Skeletal muscle cell (primary cell): ENCODE data around the gene ALDH3B2.
"Not testable (repeated sequence)": the region's sequence is repeated elsewhere in the genome, so short reads cannot be mapped to it uniquely, and the experiment has no call there.

Experiments used
- DNase-seq: peaks from one replicate; pipeline ENCODE4 v3.0.0-alpha.2; 2010; ENCODE audit warnings: low read depth
- H3K4me3 ChIP-seq: 2 replicates; pipeline ENCODE4 v1.5.1; 2011; ENCODE audit warnings: low read depth, mild to moderate bottlenecking, control low read depth, low read length, moderate library complexity

The ALDH3B2 gene

DNA sequence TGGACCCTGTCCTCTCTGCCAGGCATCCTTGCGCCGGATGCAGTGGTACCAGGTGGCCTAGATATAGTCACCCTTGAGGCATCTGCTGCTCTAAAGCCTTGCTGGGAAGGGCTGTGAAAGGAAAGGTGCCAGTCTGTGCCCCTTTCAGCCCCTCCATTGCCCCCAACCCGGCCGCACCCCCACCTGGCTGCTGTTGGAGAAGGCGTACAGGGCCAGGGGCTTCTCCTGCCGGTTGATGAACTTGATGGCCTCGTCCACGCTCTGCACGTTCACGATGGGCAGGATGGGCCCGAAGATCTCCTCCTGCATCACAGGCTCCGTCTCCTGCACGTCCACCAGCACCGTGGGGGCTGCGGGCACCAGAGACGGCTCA lies 10.2 kb downstream of the ALDH3B2 start:
- DNase-seq = no peak
- H3K4me3 ChIP-seq = no peak overlapping the region

DNA sequence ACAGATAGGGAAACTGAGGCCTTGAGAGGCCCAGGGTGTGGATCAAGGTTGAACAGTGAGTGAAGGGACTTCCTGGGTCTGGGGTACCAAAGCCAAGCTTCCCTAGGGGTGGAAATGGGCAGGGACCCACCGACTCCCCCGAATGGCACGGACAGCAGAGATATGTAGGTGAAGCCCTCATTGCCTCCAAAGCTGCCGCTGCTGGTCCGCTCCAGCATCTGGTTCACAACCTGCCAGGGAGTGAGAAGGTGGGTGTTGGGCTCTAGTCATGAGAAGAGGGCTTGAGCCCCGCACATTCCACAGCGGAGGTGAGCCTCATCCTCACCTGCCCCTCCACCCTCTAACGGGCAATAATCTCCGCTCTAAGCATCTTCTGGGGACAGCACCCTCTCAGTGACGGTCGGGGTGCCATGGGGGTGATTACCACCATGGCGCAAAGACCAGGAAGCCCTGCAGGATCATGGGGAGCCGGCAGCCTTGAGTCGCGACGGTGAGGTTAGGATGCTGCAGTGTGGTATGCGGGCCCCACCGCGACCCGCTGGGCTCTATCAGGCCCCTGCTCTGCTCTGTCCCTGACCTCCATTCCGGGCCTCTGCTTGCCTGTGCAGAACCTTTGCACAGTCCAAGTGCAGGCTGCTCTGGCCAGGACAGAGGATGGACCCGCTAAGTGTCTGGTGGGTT lies 10.8 kb downstream of the ALDH3B2 start:
- no peak for DNase-seq
- H3K4me3 ChIP-seq = no peak overlapping the region

DNA sequence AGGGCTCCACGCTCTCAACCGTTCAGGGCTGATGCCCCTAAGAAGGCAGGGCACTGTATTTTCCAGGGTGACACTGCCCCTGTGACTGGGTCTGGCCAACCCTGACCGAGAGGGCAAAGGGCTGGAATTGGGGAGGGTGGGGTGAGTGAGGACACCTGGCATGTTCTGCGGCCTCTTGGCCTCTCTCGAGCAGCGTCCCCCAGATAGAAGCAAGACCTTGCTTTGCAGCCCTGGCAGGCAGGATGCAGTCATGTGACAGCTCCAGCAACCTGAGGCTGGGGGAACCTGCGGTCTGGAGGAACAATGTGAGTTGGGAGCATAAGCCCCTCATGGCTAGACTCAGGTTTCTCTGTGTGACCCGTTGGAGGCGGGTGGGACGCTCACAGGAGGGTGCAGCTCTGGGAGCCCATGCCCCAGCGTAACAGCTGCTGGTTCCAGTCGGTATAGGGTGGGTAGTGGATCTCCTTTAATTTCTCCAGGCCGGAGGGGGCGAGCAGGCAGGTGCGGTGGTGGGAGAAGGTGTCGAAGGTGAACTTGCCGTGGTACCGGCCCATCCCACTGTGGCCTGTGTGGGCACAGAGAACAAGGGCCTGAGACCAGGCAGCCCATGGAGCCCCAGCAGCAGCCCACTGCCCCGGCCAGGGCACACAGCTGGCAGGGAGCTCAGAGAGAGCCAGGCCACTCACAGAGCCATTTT lies 11.4 kb downstream of the ALDH3B2 start:
- DNase-seq = no peak
- no peak overlapping the region for H3K4me3 ChIP-seq

DNA sequence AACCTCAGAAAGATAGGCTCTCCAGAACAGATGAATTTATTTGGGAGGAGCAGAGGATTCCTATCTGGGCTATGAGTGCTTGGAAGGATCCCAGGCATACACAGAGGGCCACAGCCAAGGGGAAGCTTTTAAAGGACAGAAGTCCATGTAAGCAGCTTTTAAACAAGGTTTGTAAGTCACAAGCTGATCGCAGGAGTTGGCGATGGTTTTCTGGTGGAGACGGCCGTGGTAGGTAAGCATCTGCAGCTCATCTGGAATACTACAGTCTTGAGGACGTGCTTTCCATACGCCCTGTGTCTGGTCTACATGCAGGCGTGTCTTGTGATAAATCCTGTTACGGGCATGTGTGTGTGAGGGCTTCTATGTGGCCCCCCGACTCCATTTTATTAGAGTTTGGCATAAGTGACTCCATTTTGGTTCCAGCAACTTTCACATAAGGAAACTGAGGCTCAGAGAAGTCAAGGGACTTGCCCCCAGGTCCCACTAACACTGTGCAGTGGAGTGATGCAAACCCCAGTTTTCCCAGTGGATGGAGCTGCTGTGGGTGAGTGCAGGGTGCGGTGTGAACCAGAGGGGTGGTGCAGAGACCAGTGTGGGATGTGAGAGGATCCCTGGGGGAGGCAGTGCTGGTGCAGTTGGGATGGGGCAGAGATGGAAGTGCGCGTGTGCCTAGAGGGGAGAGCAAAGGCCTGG lies 12.1 kb downstream of the ALDH3B2 start:
- no peak for DNase-seq
- H3K4me3 ChIP-seq = no peak overlapping the region

DNA sequence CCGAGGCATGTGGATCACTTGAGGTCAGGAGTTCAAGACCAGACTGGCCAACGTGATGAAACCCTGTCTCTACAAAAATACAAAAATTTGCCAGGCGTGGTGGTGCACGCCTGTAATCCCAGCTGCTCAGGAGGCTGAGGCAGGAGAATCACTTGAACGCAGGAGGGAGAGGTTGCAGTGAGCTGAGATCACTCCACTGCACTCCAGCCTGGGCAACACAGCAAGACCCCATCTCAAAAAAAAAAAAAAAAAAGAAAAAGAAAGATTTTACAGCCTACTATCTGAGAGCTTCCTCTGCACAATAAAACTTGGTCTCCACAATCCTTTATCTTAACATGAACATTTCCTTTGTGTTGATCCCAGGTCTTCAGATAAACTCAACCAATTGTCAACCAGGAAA lies 13.7 kb downstream of the ALDH3B2 start:
- DNase-seq, H3K4me3 ChIP-seq: not testable (repeated sequence)

DNA sequence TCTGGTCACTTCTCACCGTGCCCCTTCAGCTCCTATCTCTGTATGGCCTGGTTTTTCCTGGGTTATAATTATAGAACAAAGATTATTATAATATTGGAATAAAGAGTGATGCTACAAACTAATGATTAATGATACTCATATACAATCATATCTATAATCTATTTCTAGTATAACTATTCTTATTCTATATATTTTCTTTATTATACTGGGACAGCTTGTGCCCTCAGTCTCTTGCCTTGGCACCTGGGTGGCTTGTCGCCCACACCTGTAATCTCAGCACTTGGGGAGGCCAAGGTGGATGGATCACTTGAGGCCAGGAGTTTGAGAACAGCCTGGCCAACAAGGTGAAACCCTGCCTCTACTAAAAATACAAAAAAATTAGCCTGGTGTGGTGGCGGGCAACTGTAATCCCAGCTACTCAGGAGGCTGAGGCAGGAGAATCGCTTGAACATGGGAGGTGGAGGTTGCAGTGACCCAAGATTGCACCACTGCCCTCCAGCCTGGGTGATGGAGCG lies 14.7 kb downstream of the ALDH3B2 start:
- not testable (repeated sequence) for H3K4me3 ChIP-seq, DNase-seq

DNA sequence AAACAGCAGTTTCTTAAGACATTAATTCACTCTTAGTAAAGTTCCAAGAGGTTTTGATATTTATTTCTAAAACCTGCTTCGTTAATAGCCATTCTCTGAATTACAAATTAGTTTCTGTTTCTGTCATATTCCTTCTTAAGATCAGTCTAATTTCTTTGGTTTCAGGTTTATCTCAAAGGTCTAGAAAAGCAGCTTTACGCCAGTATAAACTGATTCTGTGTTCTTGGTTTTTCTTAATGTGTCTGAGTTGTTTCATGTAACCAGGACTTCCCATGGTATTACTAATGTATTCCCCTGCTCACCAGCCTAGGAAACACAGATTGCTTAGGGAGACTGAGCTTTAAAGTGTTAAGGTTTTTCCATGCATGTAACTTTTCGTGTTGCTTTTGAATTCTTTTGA lies 17.1 kb downstream of the ALDH3B2 start:
- H3K4me3 ChIP-seq = no peak overlapping the region
- DNase-seq = no peak

DNA sequence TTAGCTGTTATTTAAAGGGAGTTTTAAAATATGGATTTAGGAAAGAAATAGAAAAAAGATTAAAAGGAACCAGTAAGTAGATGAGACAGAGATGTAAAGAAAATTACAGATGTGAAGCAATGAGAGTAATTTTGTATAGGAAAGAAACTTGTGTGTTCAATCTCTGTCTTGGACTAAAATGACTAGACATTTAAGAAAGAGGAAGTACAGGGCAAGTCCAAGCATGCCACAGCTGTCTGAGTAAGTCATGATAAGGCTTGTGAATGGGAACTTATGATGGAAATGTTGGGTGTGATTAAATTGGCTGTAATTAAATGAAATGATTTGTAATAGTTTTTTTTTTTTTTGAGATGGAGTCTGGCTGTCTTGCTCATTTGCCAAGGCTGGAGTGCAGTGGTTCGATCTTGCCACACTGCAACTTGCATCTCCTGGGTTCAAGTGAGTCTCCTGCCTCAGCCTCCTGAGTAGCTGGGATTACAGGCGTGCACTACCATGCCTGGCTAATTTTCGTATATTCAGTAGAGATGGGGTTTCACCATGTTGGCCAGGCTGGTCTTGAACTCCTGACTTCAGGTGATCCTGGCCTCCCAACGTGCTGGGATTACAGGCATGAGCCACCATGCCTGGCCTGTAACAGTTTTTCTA lies 18.0 kb downstream of the ALDH3B2 start:
- DNase-seq = no peak
- H3K4me3 ChIP-seq = no peak overlapping the region

DNA sequence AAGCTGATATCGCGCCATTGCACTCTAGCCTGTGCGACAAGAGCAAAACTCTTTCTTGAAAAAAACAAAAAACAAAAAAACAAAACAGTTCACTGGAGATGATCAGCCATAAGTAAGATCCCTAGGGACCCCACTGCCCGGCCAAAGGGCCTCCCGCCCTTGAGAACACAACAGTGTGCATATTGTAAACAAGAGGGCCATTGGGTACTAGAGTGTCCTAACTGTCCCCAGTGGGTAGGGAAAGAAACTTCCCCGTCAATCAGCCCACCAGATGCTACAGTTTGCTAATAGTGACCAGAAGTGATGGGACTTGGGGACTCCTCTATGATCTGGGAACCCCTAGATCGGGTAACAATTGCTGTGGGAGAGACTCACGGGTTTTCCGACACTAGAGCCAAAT lies 20.2 kb downstream of the ALDH3B2 start:
- no peak overlapping the region for H3K4me3 ChIP-seq
- DNase-seq = no peak

DNA sequence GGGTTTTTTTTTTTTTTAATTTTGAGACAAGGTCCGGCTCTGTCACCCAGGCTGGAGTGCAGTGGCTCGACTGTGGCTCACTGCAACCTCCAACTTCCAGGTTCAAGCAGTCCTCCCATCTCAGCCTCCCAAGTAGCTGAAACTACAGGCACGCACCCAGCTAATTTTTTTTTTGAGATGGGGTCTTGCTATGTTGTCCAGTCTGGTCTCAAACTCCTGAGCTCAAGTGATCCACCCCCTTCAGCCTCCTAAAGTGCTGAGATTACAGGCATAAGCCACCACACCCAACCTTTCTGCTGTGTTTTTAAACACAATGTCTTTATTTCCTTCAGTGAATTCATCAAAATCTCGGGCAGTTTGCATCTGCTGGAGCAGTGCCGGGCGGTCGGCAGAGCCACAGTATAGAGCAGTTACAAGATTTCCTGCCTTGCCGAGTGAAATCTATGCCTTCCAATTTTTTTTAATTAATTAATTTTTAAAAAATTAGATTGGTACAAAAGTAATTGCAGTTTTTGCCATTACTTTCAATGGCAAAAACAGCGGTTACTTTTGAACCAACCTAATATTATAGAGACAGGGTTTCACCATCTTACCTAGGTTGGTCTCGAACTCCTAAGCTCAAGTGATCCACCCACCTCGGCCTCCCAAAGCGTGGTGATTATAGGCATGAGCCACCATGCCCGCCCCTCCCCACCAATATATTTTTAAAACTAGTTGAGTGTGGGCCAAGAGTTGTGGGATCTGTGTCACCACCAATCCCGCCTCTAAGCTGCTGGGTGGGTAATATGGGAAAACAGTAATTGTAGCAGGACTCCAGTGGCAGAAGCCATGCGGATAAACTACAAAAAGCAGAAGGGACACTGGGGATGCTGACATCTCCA lies 21.2 kb downstream of the ALDH3B2 start:
- DNase-seq = no peak

DNA sequence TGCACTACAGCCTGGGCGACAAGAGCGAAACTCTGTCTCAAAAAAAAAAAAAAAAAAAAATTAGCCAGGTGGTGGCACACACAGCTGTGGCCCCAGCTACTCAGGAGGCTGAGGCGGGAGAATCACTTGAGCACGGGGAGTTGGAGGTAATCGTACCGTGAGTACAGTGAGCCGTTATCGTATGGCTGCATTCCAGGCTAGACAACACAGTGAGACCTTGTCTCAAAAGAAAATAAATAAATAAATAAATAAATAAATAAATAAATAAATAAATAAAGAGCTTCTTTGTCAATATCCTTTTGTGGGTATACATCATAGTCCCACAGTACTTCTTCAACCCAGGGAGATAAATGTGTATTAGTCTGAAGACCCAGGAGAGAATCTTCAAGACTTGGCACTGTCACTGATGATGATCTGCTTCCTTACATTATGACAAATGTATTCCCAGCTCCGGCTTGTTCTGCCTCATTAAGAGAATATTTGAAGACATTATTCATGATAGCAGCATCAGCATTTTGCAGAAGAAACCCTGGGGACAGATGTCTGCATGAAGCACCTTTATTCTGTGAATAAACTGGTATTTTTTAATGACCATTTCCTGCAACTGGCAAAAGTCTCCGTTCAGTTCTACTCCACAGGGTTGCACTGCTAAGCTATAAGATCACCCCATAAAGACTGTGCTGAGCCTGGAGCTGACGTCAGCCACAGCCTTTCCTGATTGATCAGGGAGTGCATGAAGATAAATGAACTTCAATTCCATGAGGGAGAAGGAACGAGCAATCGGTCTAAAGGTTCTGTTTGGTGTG lies 22.2 kb downstream of the ALDH3B2 start:
- no peak overlapping the region for H3K4me3 ChIP-seq
- DNase-seq = no peak

More for the DNA sequence above, 21.2 kb downstream of the ALDH3B2 start:
- no peak overlapping the region for H3K4me3 ChIP-seq

DNA sequence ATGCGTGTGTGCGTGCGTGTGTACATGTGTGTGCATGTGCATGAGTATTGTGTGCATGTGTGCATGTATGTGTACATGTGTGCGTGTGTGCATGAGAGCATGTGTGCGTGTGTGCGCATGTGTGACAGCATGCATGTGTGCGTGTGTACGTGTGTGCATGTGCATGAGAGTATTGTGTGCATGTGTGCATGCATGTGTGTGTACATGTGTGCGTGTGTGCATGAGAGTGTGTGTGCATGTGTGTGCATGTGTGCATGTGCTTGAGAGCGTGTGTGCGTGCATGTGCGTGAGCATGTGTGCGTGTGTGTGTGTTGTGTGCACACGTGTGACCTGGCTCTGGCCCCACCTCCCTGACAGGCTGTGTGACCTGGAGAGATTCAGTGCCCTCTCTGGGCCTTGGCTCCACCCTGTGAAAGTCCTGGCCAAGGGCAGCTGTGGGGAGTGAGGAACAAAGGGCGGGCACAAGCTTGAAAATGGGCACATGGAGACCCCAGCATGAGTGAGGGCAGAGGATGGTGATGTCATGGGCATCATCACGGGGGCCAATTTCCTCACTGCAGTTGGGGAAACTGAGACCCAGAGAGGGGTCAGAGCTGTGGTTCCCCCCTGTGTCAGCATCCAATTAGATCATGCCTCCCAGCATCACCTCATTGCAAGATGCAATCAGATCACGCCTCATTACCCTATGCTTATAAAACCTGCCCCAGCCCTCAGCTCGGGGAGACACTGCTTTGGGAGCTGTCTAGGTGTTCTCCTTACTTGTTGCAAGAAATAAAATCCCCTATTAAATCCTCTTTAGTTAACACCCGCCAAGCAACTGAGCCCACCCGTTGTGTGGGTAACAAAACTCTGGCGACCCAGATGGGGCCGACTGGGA lies 24.6 kb downstream of the ALDH3B2 start:
- DNase-seq = no peak
- H3K4me3 ChIP-seq = no peak overlapping the region

DNA sequence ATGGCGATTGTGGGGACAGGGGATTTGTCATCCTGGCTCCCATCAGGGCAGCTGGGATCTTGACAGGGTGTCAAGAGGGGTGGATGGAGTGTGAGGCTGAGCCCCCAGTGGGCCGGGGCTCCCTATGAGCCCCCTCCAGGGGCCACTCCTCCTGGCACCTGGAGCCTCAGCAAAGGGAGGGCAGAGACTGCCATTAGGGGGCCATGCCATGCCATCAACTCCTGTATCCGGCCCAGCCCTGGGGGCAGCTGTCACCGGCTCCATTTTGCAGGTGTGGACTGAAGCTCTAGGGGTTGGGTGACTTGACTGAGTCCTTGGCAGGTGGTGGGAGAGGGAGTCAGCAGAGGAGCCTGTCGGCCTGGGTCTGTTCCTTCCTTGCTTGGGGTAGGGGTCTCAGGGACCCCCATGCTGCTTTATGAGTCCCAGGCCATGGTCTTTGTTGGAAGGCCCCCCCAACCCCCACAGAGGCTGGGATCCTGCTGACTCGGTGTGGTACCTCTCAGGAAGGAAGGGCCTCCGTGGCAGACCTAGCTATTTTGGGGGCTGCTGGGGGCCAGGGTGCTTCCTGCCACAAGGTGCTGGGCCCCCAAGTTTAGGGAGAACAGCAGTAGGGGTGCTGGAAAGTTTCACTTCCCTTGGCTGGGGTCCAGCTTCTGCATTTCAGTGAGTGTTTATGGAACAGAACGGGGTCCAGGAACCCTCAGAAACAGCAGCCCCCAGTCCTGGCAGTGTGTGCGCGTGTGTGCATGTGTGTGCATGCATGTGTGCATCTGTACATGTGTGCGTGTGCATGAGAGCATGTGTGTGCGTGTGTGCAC lies 25.4 kb downstream of the ALDH3B2 start:
- DNase-seq = no peak
- H3K4me3 ChIP-seq = no peak overlapping the region

DNA sequence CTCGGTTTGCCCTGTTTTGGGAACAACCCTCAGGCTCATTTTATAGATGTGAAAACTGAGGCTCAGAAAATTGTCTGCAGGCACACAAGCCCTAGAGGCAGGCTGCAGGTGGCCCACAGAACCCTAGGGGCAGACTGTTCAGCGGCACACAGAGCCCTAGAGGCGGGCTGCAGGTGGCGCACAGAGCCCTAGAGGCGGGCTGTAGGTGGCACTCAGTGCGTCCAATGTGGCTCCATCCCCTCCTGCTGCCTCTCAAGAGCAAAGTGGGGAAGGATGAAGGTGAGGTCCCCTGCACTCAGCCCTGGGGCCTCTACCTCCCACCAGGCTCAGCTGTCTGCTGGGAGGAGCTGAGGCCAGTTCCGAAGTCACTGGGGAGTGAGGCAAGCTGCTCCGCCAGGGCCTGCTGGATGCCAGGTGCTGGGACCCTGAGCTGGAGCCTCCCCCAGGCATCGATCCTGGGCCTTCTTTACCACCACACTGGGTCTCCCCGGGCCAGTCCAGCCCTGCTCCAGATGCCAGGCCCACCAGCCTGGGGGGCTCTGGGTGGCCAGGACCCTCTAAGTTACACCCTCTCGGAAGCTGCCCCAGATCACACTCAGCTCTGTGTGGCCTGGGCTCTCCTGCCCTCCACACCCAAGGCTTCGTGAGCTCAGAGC lies 26.2 kb downstream of the ALDH3B2 start:
- no peak for DNase-seq
- no peak overlapping the region for H3K4me3 ChIP-seq

DNA sequence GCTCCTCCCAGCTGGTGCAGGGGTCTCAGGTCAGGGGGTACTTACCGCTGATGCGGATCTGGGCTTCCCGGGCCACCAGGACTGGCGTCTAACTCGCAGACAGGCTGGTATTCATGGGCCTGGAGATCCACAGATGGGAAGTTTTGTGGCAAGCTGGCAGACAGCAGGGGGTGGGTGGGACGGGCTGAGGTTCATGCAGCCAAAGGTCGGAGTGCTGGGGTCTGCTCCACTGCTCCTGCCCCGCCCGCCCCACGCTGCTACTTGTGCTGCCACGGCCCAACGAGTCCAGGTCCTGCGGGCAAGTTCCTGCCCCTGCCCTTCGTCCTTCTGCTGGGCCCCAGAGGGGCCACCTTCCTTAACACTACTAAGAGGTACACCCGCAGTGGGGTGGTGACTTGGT lies 27.0 kb downstream of the ALDH3B2 start:
- no peak for DNase-seq
- H3K4me3 ChIP-seq = no peak overlapping the region
